ENCODE measurements around the gene C20orf144. TPM values are rescaled to one million over a fixed set of nuclear protein-coding genes. Genes with fewer than 3 reads are reported as not detected.

C20orf144 gene
- total RNA-seq: not detected

DNA sequence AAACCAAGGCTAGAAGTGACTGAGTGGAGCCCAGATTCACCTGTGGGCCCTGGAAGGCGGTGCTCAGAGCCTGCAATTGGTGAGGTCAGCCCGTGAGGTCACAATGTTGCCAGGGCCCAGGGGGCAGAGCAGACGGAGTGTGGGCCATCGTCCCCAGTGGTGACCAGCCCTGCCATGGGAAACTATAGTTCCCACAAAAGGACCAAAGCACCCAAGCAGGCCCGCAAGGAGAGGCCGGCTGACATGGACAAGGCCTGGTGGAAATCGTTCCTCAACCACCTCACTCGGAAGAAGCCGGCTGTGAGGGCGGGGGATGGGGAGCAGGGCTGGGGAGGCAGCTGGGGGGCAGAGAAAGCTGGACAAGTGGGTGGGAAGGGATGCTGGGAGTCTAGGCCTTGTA is at the start of gene C20orf144:
Gene C20orf144, plus strand, starts transcription at position 156 of the 400 bp plus-strand sequence. Its CDS starts 19 bp downstream, at position 175.
- no peak for DNase-seq (ENCODE audit: low spot score in 2 of 2)
- WGBS, 2 donors: 93 to 94% methylated on average over 8 to 10 of the region's 10 CpGs
- TF ChIP-seq POLR2A (IDR thresholded peaks at IDR 0.05) (no peak), CTCF (IDR thresholded peaks at IDR 0.05) (no peak)
- H3K4me3 ChIP-seq (ENCODE audit: low read depth, poor library complexity, severe bottlenecking): peak within 1 kb of the TSS; percentile 54
- intact Hi-C loops (cut with DNase I; ENCODE audit: low total_unique reads): loop anchor here (5.0 kb wide), 1 partner anchor 200 kb away; no protein-coding TSS in a partner anchor

DNA sequence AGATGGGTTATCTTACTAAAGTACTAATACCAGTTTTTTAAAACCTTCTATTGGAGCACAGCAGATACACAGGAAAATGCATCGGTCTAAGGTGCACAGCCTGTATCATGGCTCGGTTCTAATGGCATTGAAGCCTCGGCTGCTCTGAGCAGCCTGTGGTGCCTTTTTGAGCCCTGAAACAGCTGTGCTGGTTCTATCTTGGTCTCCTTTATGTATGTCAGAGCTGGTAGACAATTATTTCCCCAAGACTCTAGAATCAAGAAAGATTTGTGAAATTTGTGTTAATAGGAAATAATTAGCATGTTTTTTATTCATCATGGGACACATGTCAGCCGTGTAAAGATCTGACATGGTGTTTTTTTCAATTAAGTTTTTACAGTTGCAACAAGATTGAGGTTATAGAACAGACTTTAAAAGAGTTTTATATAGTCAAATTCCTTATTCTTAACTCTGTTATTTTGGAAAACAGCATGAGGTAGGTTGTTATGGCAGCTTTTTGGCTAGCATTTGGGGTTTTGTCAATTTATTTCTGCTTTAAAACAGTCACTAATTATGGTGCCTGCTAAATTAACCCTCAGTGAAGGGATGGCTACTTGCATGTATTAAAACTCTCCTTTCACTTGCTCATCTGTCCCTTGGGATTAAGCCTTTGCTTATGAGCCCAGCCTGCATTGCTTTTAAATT is 40.3 kb upstream of the C20orf144 start:
- TF ChIP-seq CTCF (IDR thresholded peaks at IDR 0.05) (no peak), POLR2A (IDR thresholded peaks at IDR 0.05) (no peak)
- DNase-seq (ENCODE audit: low spot score in 2 of 2): no peak
- 88 to 91% methylated on average over 4 of the region's 4 CpGs for WGBS, 2 donors
- H3K4me3 ChIP-seq (ENCODE audit: low read depth, poor library complexity, severe bottlenecking): no peak overlapping the region
- intact Hi-C loops (cut with DNase I; ENCODE audit: low total_unique reads): no loop called here

- no peak for DNase-seq (ENCODE audit: low spot score in 2 of 2)
- intact Hi-C loops (cut with DNase I; ENCODE audit: low total_unique reads): no loop called here
- TF ChIP-seq CTCF (IDR thresholded peaks at IDR 0.05): no peak
- TF ChIP-seq POLR2A (IDR thresholded peaks at IDR 0.05): no peak
- WGBS, 2 donors: 92 to 98% methylated on average over 10 of the region's 10 CpGs
- H3K4me3 ChIP-seq (ENCODE audit: low read depth, poor library complexity, severe bottlenecking): no peak overlapping the region
Observed at GRCh38 chr20:33622705-33623365, 39.3 kb upstream of the C20orf144 start.

DNA sequence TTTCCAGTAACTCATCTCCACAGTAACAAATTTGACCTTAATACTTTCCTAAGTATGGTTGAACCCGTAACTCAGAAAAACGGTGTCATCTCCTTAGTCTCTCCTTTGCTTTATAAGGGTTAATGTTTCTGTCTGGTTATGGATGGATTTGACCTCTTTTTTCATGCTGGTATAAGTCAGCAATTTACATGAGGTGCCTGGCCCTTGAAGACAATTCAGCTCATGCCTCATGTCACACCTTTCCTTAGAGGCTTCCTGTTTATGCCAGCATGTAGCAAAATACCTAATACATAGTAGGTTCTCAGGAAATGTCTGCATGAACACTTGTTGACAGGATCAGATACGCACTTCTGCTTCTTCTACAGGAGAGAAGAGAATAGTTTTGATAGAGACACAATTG is 37.7 kb upstream of the C20orf144 start:
- intact Hi-C loops (cut with DNase I; ENCODE audit: low total_unique reads): no loop called here

DNA sequence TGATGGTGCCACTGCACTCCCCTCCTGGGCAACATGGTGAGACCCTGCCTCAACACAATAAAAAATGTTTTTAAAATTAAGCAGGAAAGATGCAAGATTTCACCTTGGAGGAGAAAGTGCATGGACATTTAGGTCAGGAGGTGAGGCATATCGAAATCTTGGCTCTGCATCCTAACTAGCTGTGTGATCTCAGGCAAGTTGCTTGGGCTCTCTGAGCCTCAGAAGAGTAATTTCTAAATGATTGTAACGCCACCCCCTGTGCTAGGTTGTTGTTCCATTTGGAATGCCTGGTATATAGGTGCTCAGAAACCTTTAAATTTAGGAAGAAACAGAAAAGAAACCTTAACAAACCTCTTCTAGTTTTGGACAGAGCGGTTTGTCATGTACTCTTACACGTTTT is 35.9 kb upstream of the C20orf144 start:
- H3K4me3 ChIP-seq (ENCODE audit: low read depth, poor library complexity, severe bottlenecking): no peak overlapping the region
- intact Hi-C loops (cut with DNase I; ENCODE audit: low total_unique reads): no loop called here
- 87 to 93% methylated on average over 4 of the region's 4 CpGs for WGBS, 2 donors
- TF ChIP-seq POLR2A (IDR thresholded peaks at IDR 0.05): no peak
- no peak for TF ChIP-seq CTCF (IDR thresholded peaks at IDR 0.05)
- DNase-seq (ENCODE audit: low spot score in 2 of 2): no peak

More for the DNA sequence above, 37.7 kb upstream of the C20orf144 start:
- DNase-seq (ENCODE audit: low spot score in 2 of 2): no peak
- WGBS, 2 donors: 88 to 95% methylated on average over 3 of the region's 3 CpGs
- no peak for TF ChIP-seq CTCF (IDR thresholded peaks at IDR 0.05)
- TF ChIP-seq POLR2A (IDR thresholded peaks at IDR 0.05): no peak
- no peak overlapping the region for H3K4me3 ChIP-seq (ENCODE audit: low read depth, poor library complexity, severe bottlenecking)
